ENCODE measurements around the gene CAPN15.

CAPN15 gene

DNA sequence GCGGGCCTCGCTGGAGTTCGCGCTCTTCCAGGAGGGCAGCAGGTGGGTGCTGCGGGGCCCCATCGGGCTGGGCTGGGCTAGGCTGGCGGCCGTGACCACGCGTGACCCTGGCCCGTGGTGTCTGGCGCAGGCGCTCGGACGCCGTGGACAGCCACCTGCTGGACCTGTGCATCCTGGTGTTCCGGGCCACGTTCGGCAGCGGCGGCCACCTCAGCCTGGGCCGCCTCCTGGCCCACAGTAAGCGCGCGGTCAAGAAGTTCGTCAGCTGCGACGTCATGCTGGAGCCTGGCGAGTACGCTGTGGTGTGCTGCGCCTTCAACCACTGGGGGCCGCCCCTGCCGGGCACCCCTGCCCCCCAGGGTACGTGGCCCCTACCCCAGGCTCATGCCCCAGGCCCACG is 24.7 kb downstream of the CAPN15 start:
- TF ChIP-seq, protein P1, sequence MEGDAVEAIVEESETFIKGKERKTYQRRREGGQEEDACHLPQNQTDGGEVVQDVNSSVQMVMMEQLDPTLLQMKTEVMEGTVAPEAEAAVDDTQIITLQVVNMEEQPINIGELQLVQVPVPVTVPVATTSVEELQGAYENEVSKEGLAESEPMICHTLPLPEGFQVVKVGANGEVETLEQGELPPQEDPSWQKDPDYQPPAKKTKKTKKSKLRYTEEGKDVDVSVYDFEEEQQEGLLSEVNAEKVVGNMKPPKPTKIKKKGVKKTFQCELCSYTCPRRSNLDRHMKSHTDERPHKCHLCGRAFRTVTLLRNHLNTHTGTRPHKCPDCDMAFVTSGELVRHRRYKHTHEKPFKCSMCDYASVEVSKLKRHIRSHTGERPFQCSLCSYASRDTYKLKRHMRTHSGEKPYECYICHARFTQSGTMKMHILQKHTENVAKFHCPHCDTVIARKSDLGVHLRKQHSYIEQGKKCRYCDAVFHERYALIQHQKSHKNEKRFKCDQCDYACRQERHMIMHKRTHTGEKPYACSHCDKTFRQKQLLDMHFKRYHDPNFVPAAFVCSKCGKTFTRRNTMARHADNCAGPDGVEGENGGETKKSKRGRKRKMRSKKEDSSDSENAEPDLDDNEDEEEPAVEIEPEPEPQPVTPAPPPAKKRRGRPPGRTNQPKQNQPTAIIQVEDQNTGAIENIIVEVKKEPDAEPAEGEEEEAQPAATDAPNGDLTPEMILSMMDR (IDR thresholded peaks at IDR 0.05; ENCODE audit: poor library complexity, severe bottlenecking), result no peak
- no peaks in the 10 kb centered on the region for H3K4me1 ChIP-seq (ENCODE audit: insufficient read depth, poor library complexity, severe bottlenecking)
- H3K27ac ChIP-seq (ENCODE audit: poor library complexity, severe bottlenecking), result no peak overlapping the region
- no peaks in the 10 kb centered on the region for H3K27me3 ChIP-seq (ENCODE audit: insufficient read depth, poor library complexity, severe bottlenecking)
- H3K4me3 ChIP-seq (ENCODE audit: severe bottlenecking), result no peak overlapping the region
- H3K9me3 ChIP-seq (ENCODE audit: severe bottlenecking), result no peaks in the 10 kb centered on the region
- ATAC-seq (ENCODE audit: low read depth) (no peak), DNase-seq (ENCODE audit: low spot score) (no peak)
- H3K36me3 ChIP-seq (ENCODE audit: low read depth), result peaks cover 12% of the 10 kb centered on the region

DNA sequence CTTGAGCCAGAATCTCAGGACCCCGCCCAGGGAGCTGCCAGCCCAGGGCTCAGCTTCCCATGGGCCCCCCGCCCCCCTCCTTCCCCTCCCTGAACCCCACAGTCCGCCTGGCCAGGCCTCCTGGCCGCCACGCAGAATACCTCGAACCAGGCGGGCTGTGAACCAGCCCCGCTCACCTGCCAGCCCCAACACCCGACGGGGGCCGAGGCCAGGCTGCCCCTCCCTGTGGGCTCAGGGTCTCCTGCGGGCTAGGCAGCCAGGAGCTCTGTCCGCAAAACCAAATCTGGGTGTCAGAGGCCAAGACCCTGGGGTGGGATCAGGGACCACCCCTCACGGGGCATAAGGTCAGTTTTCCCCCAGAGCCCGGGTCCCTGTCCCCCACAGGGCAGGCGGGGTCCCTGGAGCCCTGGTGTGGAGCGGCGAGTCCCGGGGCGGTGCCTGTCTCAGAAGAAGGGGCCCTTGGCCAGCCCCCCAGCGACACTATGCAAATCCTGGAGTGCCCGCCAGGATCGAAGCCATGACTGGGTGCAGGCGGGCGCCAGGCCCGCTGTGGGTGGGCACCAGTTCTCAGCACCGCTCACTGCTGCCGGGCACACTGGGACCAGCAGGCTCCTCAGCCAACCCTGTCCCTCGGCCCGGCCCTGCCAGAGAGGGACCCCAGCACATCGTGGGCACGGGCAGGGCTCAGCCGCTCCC is 26.2 kb downstream of the CAPN15 start:
- Histone ChIP-seq H3K27ac (ENCODE audit: poor library complexity, severe bottlenecking) (peak overlapping the region; percentile 62), H3K4me1 (ENCODE audit: insufficient read depth, poor library complexity, severe bottlenecking) (no peaks in the 10 kb centered on the region), H3K9me3 (ENCODE audit: severe bottlenecking) (no peaks in the 10 kb centered on the region), H3K4me3 (ENCODE audit: severe bottlenecking) (no peak overlapping the region), H3K36me3 (ENCODE audit: low read depth) (peaks cover 9% of the 10 kb centered on the region), H3K27me3 (ENCODE audit: insufficient read depth, poor library complexity, severe bottlenecking) (peaks cover 6% of the 10 kb centered on the region)
- DNase-seq (ENCODE audit: low spot score) (no peak), ATAC-seq (ENCODE audit: low read depth) (no peak)
- TF ChIP-seq, protein P1 (IDR thresholded peaks at IDR 0.05; ENCODE audit: poor library complexity, severe bottlenecking), result no peak

DNA sequence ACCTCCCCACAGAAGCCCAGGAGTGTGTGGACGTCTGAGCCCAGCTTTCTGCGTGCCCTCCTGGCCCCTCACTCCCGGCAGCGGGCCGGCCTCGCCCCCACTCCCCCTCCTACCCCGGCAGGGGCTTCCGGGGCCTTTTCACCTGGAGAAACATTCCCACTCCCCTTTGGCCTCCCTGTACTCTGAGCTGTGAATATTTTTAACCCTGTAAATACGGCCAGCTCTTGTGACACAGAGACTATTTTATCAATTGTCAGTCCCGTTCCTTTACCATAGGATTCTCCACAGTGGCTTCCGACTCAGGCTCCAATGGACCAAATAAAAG is 26.7 kb downstream of the CAPN15 start:
- no peaks in the 10 kb centered on the region for H3K4me1 ChIP-seq (ENCODE audit: insufficient read depth, poor library complexity, severe bottlenecking)
- TF ChIP-seq, protein P1 (IDR thresholded peaks at IDR 0.05; ENCODE audit: poor library complexity, severe bottlenecking), result no peak

DNA sequence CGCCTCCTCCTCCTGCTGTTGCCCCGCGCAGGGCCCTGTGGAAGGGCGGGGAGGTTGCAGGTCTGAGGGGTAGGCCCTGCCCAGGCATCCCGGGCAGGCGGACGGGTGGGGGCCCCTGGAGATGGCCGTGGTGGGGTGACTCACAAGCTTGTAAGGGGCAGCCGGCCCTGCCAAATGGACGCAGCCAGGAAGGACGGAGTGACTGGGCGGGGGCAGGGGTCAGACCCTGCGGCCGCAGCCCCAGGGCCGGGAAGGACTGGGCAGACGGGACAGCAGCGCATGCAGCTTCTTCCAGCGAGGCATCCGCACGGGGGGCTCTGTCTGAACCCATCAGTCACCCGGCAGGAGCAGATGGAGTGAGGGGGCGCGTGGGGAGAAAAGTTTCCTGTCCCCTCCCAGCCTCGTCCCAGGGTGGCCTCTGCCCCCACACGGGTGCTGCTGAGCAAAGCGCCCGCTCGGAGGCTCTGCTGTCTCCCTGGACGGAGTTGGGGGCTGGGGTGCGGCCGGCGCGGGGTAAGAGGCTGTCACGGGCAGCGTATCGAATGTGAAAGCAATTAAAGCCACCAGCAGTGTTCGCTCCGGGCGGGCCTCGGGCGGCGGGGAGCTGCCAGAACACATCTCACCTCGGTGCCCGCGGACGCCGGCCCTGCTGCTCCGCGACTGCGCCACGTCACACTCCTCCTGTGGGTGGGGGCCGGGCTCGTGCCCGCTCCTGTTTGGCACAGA is 27.3 kb downstream of the CAPN15 start:
- H3K9me3 ChIP-seq (ENCODE audit: severe bottlenecking), result no peaks in the 10 kb centered on the region
- peak; percentile 60 for ATAC-seq (ENCODE audit: low read depth)

More for the DNA sequence above, 26.7 kb downstream of the CAPN15 start:
- DNase-seq (ENCODE audit: low spot score) (no peak), ATAC-seq (ENCODE audit: low read depth) (no peak)
- H3K9me3 ChIP-seq (ENCODE audit: severe bottlenecking), result no peaks in the 10 kb centered on the region
- peaks cover 9% of the 10 kb centered on the region for H3K36me3 ChIP-seq (ENCODE audit: low read depth)
- H3K4me3 ChIP-seq (ENCODE audit: severe bottlenecking), result no peak overlapping the region
- peak overlapping the region; percentile 62 for H3K27ac ChIP-seq (ENCODE audit: poor library complexity, severe bottlenecking)
- peaks cover 11% of the 10 kb centered on the region for H3K27me3 ChIP-seq (ENCODE audit: insufficient read depth, poor library complexity, severe bottlenecking)

More for the DNA sequence above, 27.3 kb downstream of the CAPN15 start:
- DNase-seq (ENCODE audit: low spot score), result no peak
- Histone ChIP-seq H3K27me3 (ENCODE audit: insufficient read depth, poor library complexity, severe bottlenecking) (peaks cover 17% of the 10 kb centered on the region), H3K36me3 (ENCODE audit: low read depth) (peaks cover 9% of the 10 kb centered on the region), H3K4me1 (ENCODE audit: insufficient read depth, poor library complexity, severe bottlenecking) (no peaks in the 10 kb centered on the region), H3K27ac (ENCODE audit: poor library complexity, severe bottlenecking) (peak overlapping the region; percentile 62), H3K4me3 (ENCODE audit: severe bottlenecking) (peak overlapping the region; percentile 10)
- TF ChIP-seq, protein P1 (IDR thresholded peaks at IDR 0.05; ENCODE audit: poor library complexity, severe bottlenecking), result no peak
